B cell (primary cell): Measurements from ENCODE around the gene RIIAD1.

Experiments used
- EZH2 ChIP-seq: IDR thresholded peaks from 2 replicates; pipeline ENCODE4 v1.6.1; 2012; ENCODE audit warnings: borderline replicate concordance, low read depth, mild to moderate bottlenecking, moderate library complexity, low read length; ENCODE audit not compliant: insufficient read depth, poor library complexity, severe bottlenecking
- TF ChIP-seq, protein P1 (sequence below): fragments of 200-600 bp; IDR thresholded peaks from one replicate; pipeline ENCODE4 v1.8.0; 2022; ENCODE audit warnings: antibody characterized with exemption, mild to moderate bottlenecking

DNA sequence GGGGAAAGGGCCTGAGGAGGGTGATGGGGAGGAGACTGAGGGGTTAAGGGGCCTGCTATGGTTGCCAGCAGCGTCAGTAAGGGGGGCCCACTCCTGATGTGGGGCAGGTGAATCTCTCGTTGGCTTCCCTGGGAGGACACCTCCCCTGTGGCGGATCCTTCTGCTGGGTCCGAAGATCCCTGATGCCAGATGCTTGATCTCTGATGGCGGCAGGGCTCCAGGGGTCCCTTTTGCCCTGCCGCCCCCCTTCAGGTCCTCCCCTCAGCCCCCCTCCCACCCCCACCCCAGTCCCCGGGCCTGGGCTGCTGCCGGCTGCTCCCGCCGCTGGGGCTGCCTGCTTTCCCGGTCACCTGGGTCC is 4.9 kb upstream of the RIIAD1 start:
- TF ChIP-seq, protein P1, sequence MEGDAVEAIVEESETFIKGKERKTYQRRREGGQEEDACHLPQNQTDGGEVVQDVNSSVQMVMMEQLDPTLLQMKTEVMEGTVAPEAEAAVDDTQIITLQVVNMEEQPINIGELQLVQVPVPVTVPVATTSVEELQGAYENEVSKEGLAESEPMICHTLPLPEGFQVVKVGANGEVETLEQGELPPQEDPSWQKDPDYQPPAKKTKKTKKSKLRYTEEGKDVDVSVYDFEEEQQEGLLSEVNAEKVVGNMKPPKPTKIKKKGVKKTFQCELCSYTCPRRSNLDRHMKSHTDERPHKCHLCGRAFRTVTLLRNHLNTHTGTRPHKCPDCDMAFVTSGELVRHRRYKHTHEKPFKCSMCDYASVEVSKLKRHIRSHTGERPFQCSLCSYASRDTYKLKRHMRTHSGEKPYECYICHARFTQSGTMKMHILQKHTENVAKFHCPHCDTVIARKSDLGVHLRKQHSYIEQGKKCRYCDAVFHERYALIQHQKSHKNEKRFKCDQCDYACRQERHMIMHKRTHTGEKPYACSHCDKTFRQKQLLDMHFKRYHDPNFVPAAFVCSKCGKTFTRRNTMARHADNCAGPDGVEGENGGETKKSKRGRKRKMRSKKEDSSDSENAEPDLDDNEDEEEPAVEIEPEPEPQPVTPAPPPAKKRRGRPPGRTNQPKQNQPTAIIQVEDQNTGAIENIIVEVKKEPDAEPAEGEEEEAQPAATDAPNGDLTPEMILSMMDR, result no peak
- no peak for TF ChIP-seq EZH2
